Stomach (tissue), 4 donors: Measurements from ENCODE around the gene OTOL1.

ENCODE experiments used
- EP300 ChIP-seq: sonication (generic); formaldehyde crosslinking; IDR thresholded peaks from one replicate; pipeline ENCODE4 v1.6.1; 2017; ENCODE audit warnings: antibody characterized with exemption
- POLR2A ChIP-seq, 4 donors: fragments of 450-650 bp; IDR thresholded peaks; one replicate each; pipeline ENCODE4 v1.6.1; 2016; ENCODE audit warnings: antibody characterized with exemption in 4 of 4, control low read depth in 2 of 4, mild to moderate bottlenecking in 1 of 4, moderate library complexity in 1 of 4
- POLR2AphosphoS5 ChIP-seq, 3 donors: sonication (generic); formaldehyde crosslinking; IDR thresholded peaks; one replicate each; pipeline ENCODE4 v1.6.1; 2016; ENCODE audit warnings: antibody characterized with exemption in 3 of 3
- TF ChIP-seq, protein P1 (sequence below), 7 experiments: fragments of 450-650 bp in 4 of 7; fragments of 200-600 bp in 3 of 7; sonication (generic) in 3 of 7; IDR thresholded peaks; one replicate each; pipeline ENCODE4 v1.5.1; 2016 to 2019; ENCODE audit warnings: antibody characterized with exemption in 7 of 7, control low read depth in 2 of 7, mild to moderate bottlenecking in 1 of 7

DNA sequence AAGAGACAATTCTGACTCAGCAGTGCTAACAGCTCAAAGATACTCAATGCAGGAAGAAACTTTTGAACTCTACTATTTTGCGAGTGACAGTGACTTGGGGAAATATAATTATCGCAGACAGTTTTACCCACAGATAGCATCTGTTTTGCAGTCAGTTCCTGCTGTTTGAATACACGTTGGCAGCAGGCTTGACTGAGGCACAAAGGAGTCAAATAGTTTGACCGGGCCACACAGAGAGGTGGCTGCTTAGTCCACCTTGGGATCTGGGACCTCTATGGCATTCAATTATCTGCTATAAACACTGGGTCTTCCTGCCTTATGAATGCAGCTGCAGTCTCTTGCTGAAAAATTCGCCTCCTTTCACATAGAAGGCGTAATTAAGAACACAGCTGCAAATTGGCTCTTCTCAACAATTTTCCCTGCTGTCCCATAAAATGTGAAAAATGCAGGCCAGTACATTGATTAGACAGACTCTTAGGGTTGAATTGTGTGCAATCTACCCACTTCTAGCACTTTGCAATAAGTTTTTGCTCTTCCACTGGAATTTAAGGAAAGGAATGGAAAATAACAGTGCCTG lies 56.5 kb downstream of the OTOL1 start:
- TF ChIP-seq, protein P1, sequence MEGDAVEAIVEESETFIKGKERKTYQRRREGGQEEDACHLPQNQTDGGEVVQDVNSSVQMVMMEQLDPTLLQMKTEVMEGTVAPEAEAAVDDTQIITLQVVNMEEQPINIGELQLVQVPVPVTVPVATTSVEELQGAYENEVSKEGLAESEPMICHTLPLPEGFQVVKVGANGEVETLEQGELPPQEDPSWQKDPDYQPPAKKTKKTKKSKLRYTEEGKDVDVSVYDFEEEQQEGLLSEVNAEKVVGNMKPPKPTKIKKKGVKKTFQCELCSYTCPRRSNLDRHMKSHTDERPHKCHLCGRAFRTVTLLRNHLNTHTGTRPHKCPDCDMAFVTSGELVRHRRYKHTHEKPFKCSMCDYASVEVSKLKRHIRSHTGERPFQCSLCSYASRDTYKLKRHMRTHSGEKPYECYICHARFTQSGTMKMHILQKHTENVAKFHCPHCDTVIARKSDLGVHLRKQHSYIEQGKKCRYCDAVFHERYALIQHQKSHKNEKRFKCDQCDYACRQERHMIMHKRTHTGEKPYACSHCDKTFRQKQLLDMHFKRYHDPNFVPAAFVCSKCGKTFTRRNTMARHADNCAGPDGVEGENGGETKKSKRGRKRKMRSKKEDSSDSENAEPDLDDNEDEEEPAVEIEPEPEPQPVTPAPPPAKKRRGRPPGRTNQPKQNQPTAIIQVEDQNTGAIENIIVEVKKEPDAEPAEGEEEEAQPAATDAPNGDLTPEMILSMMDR (IDR thresholded peaks at IDR 0.05) = no peak
- no peak for TF ChIP-seq POLR2A (IDR thresholded peaks at IDR 0.05)
- TF ChIP-seq POLR2AphosphoS5 (IDR thresholded peaks at IDR 0.05) = no peak
- no peak for TF ChIP-seq EP300
